B cell (primary cell): ENCODE results near the gene CA11. TPM values are rescaled to one million over a fixed set of nuclear protein-coding genes. Genes with fewer than 3 reads are reported as not detected.

ENCODE experiments used
- ATAC-seq: fragments of 200-7000 bp; cut with Tn5 transposase; one replicate; pipeline ENCODE4 v1.10.0; 2021; ENCODE audit warnings: low read depth, mild to moderate bottlenecking, moderate number of reproducible peaks, moderate library complexity
- CTCF ChIA-PET: fragments of 350-600 bp; sonication (Branson Sonifier 250); formaldehyde crosslinking; loops from one replicate; lab custom pipeline; 2021; ENCODE audit warnings: antibody characterized with exemption, inconsistent platforms; lab: Charles Lee
- POLR2A ChIA-PET: fragments of 350-600 bp; sonication (Branson Sonifier 250); formaldehyde crosslinking; loops from one replicate; lab custom pipeline; 2021; ENCODE audit warnings: antibody characterized with exemption; lab: Charles Lee
- DNase-seq: peaks from one replicate; pipeline ENCODE4 v3.0.0; 2013
- H2AFZ ChIP-seq: 2 replicates; pipeline ENCODE4 v1.6.1; 2012; ENCODE audit warnings: mild to moderate bottlenecking, low read depth, low read length; ENCODE audit not compliant: insufficient read depth, poor library complexity, severe bottlenecking
- H3K27ac ChIP-seq, 2 donors: 1 replicate in 1 of 2; 2 replicates in 1 of 2; pipeline ENCODE4 v1.5.1; 2012 to 2013; ENCODE audit warnings: low read length in 2 of 2, mild to moderate bottlenecking in 2 of 2, moderate library complexity in 1 of 2
- H3K27me3 ChIP-seq, 4 experiments: fragments of 200-600 bp in 1 of 4; sonication (generic) in 1 of 4; replicated peaks in 1 of 4; 1 replicate in 2 of 4; 2 replicates in 2 of 4; pipeline versions ENCODE4 v1.6.1 to v1.7.0; 2013 to 2016; ENCODE audit warnings: low read length in 3 of 4, mild to moderate bottlenecking in 2 of 4, mixed read lengths in 1 of 4, moderate library complexity in 1 of 4; ENCODE audit not compliant: insufficient read depth in 4 of 4, control insufficient read depth in 3 of 4; ENCODE audit errors: control extremely low read depth in 1 of 4
- H3K36me3 ChIP-seq, 2 experiments: replicated peaks in 1 of 2; 1 replicate in 1 of 2; 2 replicates in 1 of 2; pipeline versions ENCODE4 v1.6.1 to v1.7.1; 2013; ENCODE audit warnings: low read length in 1 of 2; ENCODE audit not compliant: insufficient read depth in 2 of 2, control insufficient read depth in 1 of 2; ENCODE audit errors: control extremely low read depth in 1 of 2, extremely low read depth in 1 of 2
- H3K4me1 ChIP-seq, 2 donors: fragments of 200-600 bp in 1 of 2; sonication (generic) in 1 of 2; 1 replicate in 1 of 2; 2 replicates in 1 of 2; pipeline versions ENCODE4 v1.5.1 to v1.6.1; 2013 to 2017; ENCODE audit warnings: low read length in 2 of 2; ENCODE audit not compliant: control insufficient read depth in 2 of 2, insufficient read depth in 2 of 2
- H3K4me2 ChIP-seq: replicated peaks from 2 replicates; pipeline ENCODE3; 2012; ENCODE audit warnings: mild to moderate bottlenecking, low read depth, low read length; ENCODE audit not compliant: poor library complexity, severe bottlenecking
- H3K4me3 ChIP-seq, 5 experiments: fragments of 200-600 bp in 1 of 5; sonication (generic) in 1 of 5; 1 replicate in 3 of 5; 2 replicates in 2 of 5; pipeline versions ENCODE4 v1.5.1 to v1.7.0; 2011 to 2016; ENCODE audit warnings: low read length in 4 of 5, mild to moderate bottlenecking in 4 of 5, low read depth in 2 of 5, control low read depth in 1 of 5, moderate library complexity in 1 of 5; ENCODE audit not compliant: insufficient read depth in 1 of 5; ENCODE audit errors: control extremely low read depth in 1 of 5, extremely low read depth in 1 of 5
- H3K79me2 ChIP-seq: fragments of 200-600 bp; sonication (generic); one replicate; pipeline ENCODE4 v1.6.0; 2016; ENCODE audit warnings: low read length; ENCODE audit not compliant: control insufficient read depth, insufficient read depth
- H3K9ac ChIP-seq: fragments of 200-600 bp; sonication (generic); 2 replicates; pipeline ENCODE4 v1.6.1; 2017; ENCODE audit warnings: mild to moderate bottlenecking, low read length, moderate library complexity
- H3K9me3 ChIP-seq, 3 donors: one replicate each; pipeline versions ENCODE4 v1.6.1 to v1.7.1; 2013; ENCODE audit warnings: low read length in 2 of 3; ENCODE audit not compliant: control insufficient read depth in 2 of 3, insufficient read depth in 1 of 3; ENCODE audit errors: control extremely low read depth in 1 of 3
- H4K20me1 ChIP-seq: 2 replicates; pipeline ENCODE4 v1.6.0; 2012; ENCODE audit warnings: mild to moderate bottlenecking, low read length; ENCODE audit not compliant: insufficient read depth, control insufficient read depth, poor library complexity, severe bottlenecking
- H3K27ac Mint-ChIP-seq: one replicate; pipeline ENCODE4 v1.8.0; 2021; ENCODE audit warnings: mixed read lengths
- H3K27me3 Mint-ChIP-seq: one replicate; pipeline ENCODE4 v1.8.0; 2021; ENCODE audit warnings: mixed read lengths
- H3K4me1 Mint-ChIP-seq: one replicate; pipeline ENCODE4 v1.8.0; 2021; ENCODE audit warnings: mixed read lengths
- H3K4me3 Mint-ChIP-seq: one replicate; pipeline ENCODE4 v1.8.0; 2021; ENCODE audit warnings: mixed read lengths
- H3K9me3 Mint-ChIP-seq: one replicate; pipeline ENCODE4 v1.8.0; 2022; ENCODE audit warnings: mixed read lengths; ENCODE audit not compliant: insufficient read depth
- CTCF ChIP-seq: fragments of 200-600 bp; IDR thresholded peaks from one replicate; pipeline ENCODE4 v1.8.0; 2022; ENCODE audit warnings: antibody characterized with exemption, mild to moderate bottlenecking
- EZH2 ChIP-seq: IDR thresholded peaks from 2 replicates; pipeline ENCODE4 v1.6.1; 2012; ENCODE audit warnings: borderline replicate concordance, low read depth, mild to moderate bottlenecking, moderate library complexity, low read length; ENCODE audit not compliant: insufficient read depth, poor library complexity, severe bottlenecking
- WGBS: methylation state at CpG from one replicate; pipeline ENCODE4 v1.1.5; 2013; ENCODE audit warnings: missing lambda C conversion rate; ENCODE audit not compliant: insufficient coverage; 5-methylcytosine and 5-hydroxymethylcytosine counted together
- intact Hi-C: fragments of 100-400 bp; cut with micrococcal nuclease; formaldehyde crosslinking; loops from one replicate; pipeline ENCODE4 v1.10.0; 2022
- polyA plus RNA-seq: library from polyadenylated mRNA; depleted of rRNA; stranded (reverse); fragments of >200 nt; gene quantifications from 2 replicates; pipeline ENCODE4 v1.2.3, GENCODE V29; 2012
- total RNA-seq, 2 donors: library from RNA; stranded (reverse); fragments of 120-200 nt in 1 of 2; gene quantifications; 1 replicate in 1 of 2; 2 replicates in 1 of 2; pipeline versions ENCODE4 v1.2.3 to v1.2.4, GENCODE V29; 2013 to 2022

Gene CA11
- total and polyA plus RNA-seq, 2 donors (not counting 1 experiment from before 2014, with no cell fraction given): 6.5 to 27.7 TPM

- 69% methylated on average over 4 of the region's 5 CpGs for WGBS
- H3K9me3 ChIP-seq: peaks cover 0 to 2% (median 0%) of the 10 kb centered on the region in 3 donors
- no peak for ATAC-seq
- no peaks in the 10 kb centered on the region for H4K20me1 ChIP-seq
- no peak overlapping the region for H2AFZ ChIP-seq
- intact Hi-C loops: no loop called here
- Mint-ChIP-seq H3K27me3 (no peaks in the 10 kb centered on the region), H3K4me3 (no peak overlapping the region), H3K4me1 (peaks cover 34% of the 10 kb centered on the region), H3K9me3 (no peaks in the 10 kb centered on the region), H3K27ac (peak overlapping the region; percentile 43)
- H3K27ac ChIP-seq: peak overlapping the region in 1 of 2 donors; percentile 6
- TF ChIP-seq EZH2 (no peak), CTCF (no peak)
- no peak overlapping the region for H3K9ac ChIP-seq
- no peak overlapping the region for H3K4me3 ChIP-seq
- DNase-seq: no peak
- no peaks in the 10 kb centered on the region for H3K36me3 ChIP-seq
- ChIA-PET CTCF (no interaction called here), POLR2A (interaction anchor here (0.9 kb wide), 1 partner anchor 14 kb away, joined by 4 read pairs; the partner anchor contains the start of gene DBP)
- H3K4me1 ChIP-seq: peaks cover 18 to 31% of the 10 kb centered on the region in 2 donors
- H3K27me3 ChIP-seq: no peaks in the 10 kb centered on the region
- H3K79me2 ChIP-seq: peaks cover 6% of the 10 kb centered on the region
- H3K4me2 ChIP-seq: no peak overlapping the region
Measured at GRCh38 chr19:48651683-48652048, 5.7 kb upstream of the CA11 start.

GRCh38 chr19:48650974-48651682, 5.1 kb upstream of the CA11 start:
- H3K9me3 ChIP-seq: peaks cover 0 to 2% (median 0%) of the 10 kb centered on the region in 3 donors
- no peak overlapping the region for H3K9ac ChIP-seq
- no peaks in the 10 kb centered on the region for H4K20me1 ChIP-seq
- no peaks in the 10 kb centered on the region for H3K27me3 ChIP-seq
- H3K36me3 ChIP-seq: no peaks in the 10 kb centered on the region
- no peak overlapping the region for H3K4me3 Mint-ChIP-seq
- peaks cover 37% of the 10 kb centered on the region for H3K4me1 Mint-ChIP-seq
- H3K4me2 ChIP-seq: no peak overlapping the region
- no peak overlapping the region for H3K4me3 ChIP-seq
- ATAC-seq (no peak), DNase-seq (peak; percentile 4)
- intact Hi-C loops: no loop called here
- no peak overlapping the region for H2AFZ ChIP-seq
- H3K79me2 ChIP-seq: peaks cover 7% of the 10 kb centered on the region
- H3K27ac Mint-ChIP-seq: peak overlapping the region; percentile 47
- H3K27me3 Mint-ChIP-seq: no peaks in the 10 kb centered on the region
- H3K9me3 Mint-ChIP-seq: no peaks in the 10 kb centered on the region
- peak overlapping the region in 1 of 2 donors; percentile 6 for H3K27ac ChIP-seq
- POLR2A ChIA-PET: interaction anchor here (0.6 to 0.9 kb wide), 2 partner anchors 14 to 191 kb away, joined by 4 to 5 read pairs; partner anchors contain the start of gene DBP
- WGBS: 98% methylated on average over 7 of the region's 12 CpGs
- H3K4me1 ChIP-seq: peaks cover 18 to 31% of the 10 kb centered on the region in 2 donors
- TF ChIP-seq EZH2 (no peak), CTCF (no peak)
- CTCF ChIA-PET: interaction anchor here (1.0 kb wide), 1 partner anchor 192 kb away, joined by 4 read pairs; no protein-coding TSS in a partner anchor
